K562 (cell line): ENCODE results near the gene WIPF2. TPM values are rescaled to one million over a fixed set of nuclear protein-coding genes. Genes with fewer than 3 reads are reported as not detected.

Source experiments
- ATAC-seq: fragments of 200-7000 bp; cut with Tn5 transposase; 3 replicates; pipeline ENCODE4 v1.9.1; 2020; ENCODE audit warnings: moderate library complexity
- BruUV-seq: library from RNA; stranded (reverse); fragments of 400-500 nt; replicated peaks from 2 replicates; lab custom pipeline; 2021; lab: Mats Ljungman, UMichigan
- CTCF ChIA-PET: fragments of 300-600 bp; formaldehyde crosslinking; extraction: SDS; loops from one replicate; lab custom pipeline; 2021; ENCODE audit warnings: low intra/inter-chr PET ratio; lab: Yijun Ruan, JAX
- POLR2A ChIA-PET: fragments of 300-600, 350-650 bp; sonication (Branson Sonifier 250); formaldehyde crosslinking; extraction: SDS; loops from one replicate; lab custom pipeline; 2021; ENCODE audit warnings: antibody characterized with exemption, inconsistent platforms; lab: Yijun Ruan, JAX
- DNase-seq, 4 experiments: peaks; one replicate each; pipeline versions ENCODE4 v3.0.0 to v3.0.0-alpha.2; 2011 to 2018; ENCODE audit warnings: low spot score in 3 of 4, mixed read lengths in 3 of 4; ENCODE audit errors: extremely low read depth in 1 of 4
- FAIRE-seq: peaks from 2 replicates; lab custom pipeline; 2011; peaks lifted over from hg19 to GRCh38; lab: Jason Lieb, UNC
- H2AFZ ChIP-seq: 2 replicates; pipeline ENCODE4 v1.6.0; 2011; ENCODE audit warnings: low read depth, low read length, control low read depth, inconsistent platforms
- H3K27ac ChIP-seq: fragments of 200-600 bp; 3 replicates; pipeline ENCODE4 v1.8.0; 2011; ENCODE audit warnings: low read depth, mild to moderate bottlenecking, control low read depth, inconsistent platforms, low read length, moderate library complexity, mixed read lengths; ENCODE audit errors: extremely low read depth
- H3K27me3 ChIP-seq, 2 experiments: fragments of 300-600 bp in 1 of 2; 2 replicates in 1 of 2; 3 replicates in 1 of 2; pipeline versions ENCODE4 v1.6.0 to v1.8.0; 2011; ENCODE audit warnings: inconsistent platforms in 2 of 2, low read length in 2 of 2, mild to moderate bottlenecking in 1 of 2, mixed read lengths in 1 of 2, moderate library complexity in 1 of 2; ENCODE audit not compliant: control insufficient read depth in 2 of 2, insufficient read depth in 2 of 2
- H3K36me3 ChIP-seq: fragments of 300-600 bp; 3 replicates; pipeline ENCODE4 v1.8.0; 2011; ENCODE audit warnings: mild to moderate bottlenecking, low read length, inconsistent platforms; ENCODE audit not compliant: control insufficient read depth, insufficient read depth
- H3K4me1 ChIP-seq, 2 experiments: fragments of 200-600 bp in 1 of 2; replicated peaks in 1 of 2; 2 replicates in 1 of 2; 3 replicates in 1 of 2; pipeline versions ENCODE4 v1.5.1 to v1.8.0; 2011; ENCODE audit warnings: inconsistent platforms in 2 of 2, low read length in 2 of 2, mild to moderate bottlenecking in 1 of 2, mixed read lengths in 1 of 2, moderate library complexity in 1 of 2; ENCODE audit not compliant: control insufficient read depth in 2 of 2, insufficient read depth in 2 of 2
- H3K4me2 ChIP-seq: 2 replicates; pipeline ENCODE4 v1.6.1; 2011; ENCODE audit warnings: low read length, control low read depth, inconsistent platforms, mixed read lengths; ENCODE audit not compliant: insufficient read depth
- H3K4me3 ChIP-seq: fragments of 200-600 bp; sonication (generic), shearing (Covaris generic); 2 replicates; pipeline ENCODE4 v1.5.1; 2016; ENCODE audit warnings: control low read depth, inconsistent platforms
- H3K79me2 ChIP-seq: fragments of 200-600 bp; 3 replicates; pipeline ENCODE4 v1.8.0; 2011; ENCODE audit warnings: low read length, inconsistent platforms; ENCODE audit not compliant: control insufficient read depth, insufficient read depth
- H3K9ac ChIP-seq, 2 experiments: 2 replicates each; pipeline versions ENCODE4 v1.6.0 to v1.6.1; 2011; ENCODE audit warnings: low read depth in 2 of 2, low read length in 2 of 2, control low read depth in 1 of 2, inconsistent platforms in 1 of 2, mild to moderate bottlenecking in 1 of 2, mixed read lengths in 1 of 2; ENCODE audit not compliant: insufficient read depth in 1 of 2
- H3K9me1 ChIP-seq: one replicate; pipeline ENCODE4 v1.6.0; 2011; ENCODE audit warnings: inconsistent platforms, mild to moderate bottlenecking, low read length, moderate library complexity; ENCODE audit not compliant: control insufficient read depth, insufficient read depth
- H3K9me3 ChIP-seq: replicated peaks from 2 replicates; pipeline ENCODE4 v1.5.1; 2011; ENCODE audit warnings: low read depth, low read length, inconsistent platforms; ENCODE audit not compliant: control insufficient read depth, insufficient read depth
- H4K20me1 ChIP-seq: replicated peaks from 2 replicates; pipeline ENCODE4 v1.6.1; 2011; ENCODE audit warnings: low read length, inconsistent platforms, mixed read lengths; ENCODE audit not compliant: control insufficient read depth, insufficient read depth
- BCOR ChIP-seq: fragments of 450-650 bp; IDR thresholded peaks from 2 replicates; pipeline ENCODE4 v1.6.1; 2016
- CBX1 ChIP-seq: sonication (generic); IDR thresholded peaks from 2 replicates; pipeline ENCODE4 v1.6.1; 2016; ENCODE audit warnings: antibody characterized with exemption, low read depth, mild to moderate bottlenecking
- CHAMP1 ChIP-seq: fragments of 450-650 bp; IDR thresholded peaks from 2 replicates; pipeline ENCODE4 v1.6.1; 2016; ENCODE audit warnings: mild to moderate bottlenecking
- CTBP1 ChIP-seq: fragments of 450-650 bp; IDR thresholded peaks from 2 replicates; pipeline ENCODE4 v1.6.1; 2016; ENCODE audit warnings: borderline replicate concordance
- ERF ChIP-seq: fragments of 450-650 bp; formaldehyde crosslinking; IDR thresholded peaks from 2 replicates; pipeline ENCODE4 v1.4.0; 2020; ENCODE audit warnings: mild to moderate bottlenecking, mixed read lengths
- ETS2 ChIP-seq: IDR thresholded peaks from 2 replicates; pipeline ENCODE4 v1.6.1; 2016; ENCODE audit warnings: borderline replicate concordance, missing genetic modification characterization, mild to moderate bottlenecking, moderate library complexity, missing compliant biosample characterization; ENCODE audit not compliant: poor library complexity, severe bottlenecking
- NFATC3 ChIP-seq: fragments of 450-650 bp; IDR thresholded peaks from 2 replicates; pipeline ENCODE4 v1.6.1; 2017; ENCODE audit warnings: mild to moderate bottlenecking
- PCBP2 ChIP-seq: fragments of 200-400 bp; formaldehyde crosslinking; IDR thresholded peaks from 2 replicates; pipeline ENCODE4 v1.6.1; 2018; ENCODE audit warnings: low read length, low read depth, mild to moderate bottlenecking, moderate library complexity; ENCODE audit not compliant: poor library complexity, severe bottlenecking
- SFPQ ChIP-seq: fragments of 200-400 bp; formaldehyde crosslinking; IDR thresholded peaks from 2 replicates; pipeline ENCODE4 v1.6.1; 2017; ENCODE audit warnings: mild to moderate bottlenecking, low read depth, low read length, moderate library complexity
- ZNF146 ChIP-seq: IDR thresholded peaks from one replicate; pipeline ENCODE4 v1.6.1; 2018; ENCODE audit warnings: missing compliant biosample characterization; ENCODE audit not compliant: unreplicated experiment
- ZNF347 ChIP-seq: fragments of 450-650 bp; formaldehyde crosslinking; IDR thresholded peaks from 2 replicates; pipeline ENCODE4 v1.4.0; 2020; ENCODE audit warnings: low read depth, mild to moderate bottlenecking, moderate library complexity
- ZNF57 ChIP-seq: fragments of 450-650 bp; formaldehyde crosslinking; IDR thresholded peaks from 2 replicates; pipeline ENCODE4 v1.4.0; 2020; ENCODE audit warnings: mild to moderate bottlenecking, moderate library complexity
- ZNF740 ChIP-seq, 3 experiments: fragments of 200-800 bp in 1 of 3; sonication (Bioruptor generic) in 1 of 3; sonication (generic) in 1 of 3; formaldehyde crosslinking in 1 of 3; IDR thresholded peaks; 2 replicates each; pipeline versions ENCODE4 v1.6.1 to v1.8.0; 2016 to 2022; ENCODE audit warnings: mild to moderate bottlenecking in 2 of 3, missing compliant biosample characterization in 2 of 3, missing genetic modification characterization in 2 of 3, missing genetic modification reagents in 1 of 3
- ZNF77 ChIP-seq: fragments of 250-450 bp; sonication (Bioruptor Pico); IDR thresholded peaks from 2 replicates; pipeline ENCODE4 v1.5.0; 2020
- ZNF780A ChIP-seq: fragments of 250-450 bp; sonication (Bioruptor Pico); IDR thresholded peaks from 2 replicates; pipeline ENCODE4 v1.5.0; 2021; ENCODE audit warnings: mild to moderate bottlenecking
- WGBS: fragments of 100-300 bp; shearing (Covaris generic); methylation state at CpG from one replicate; pipeline ENCODE4 v1.1.6; 2016; ENCODE audit warnings: low coverage, mixed read lengths; ENCODE audit not compliant: insufficient coverage; ENCODE audit errors: missing lambda C conversion rate; 5-methylcytosine and 5-hydroxymethylcytosine counted together
- in situ Hi-C: fragments of 300-500 bp; cut with MboI; formaldehyde crosslinking; loops from 4 replicates; pipeline ENCODE4 v1.15.0; 2018; ENCODE audit warnings: inconsistent platforms, mixed read lengths
- intact Hi-C: fragments of 100-400 bp; cut with micrococcal nuclease; formaldehyde crosslinking; loops from 2 replicates; pipeline ENCODE4 v1.14.2; 2022
- polyA plus RNA-seq, 8 experiments: library from polyadenylated mRNA; depleted of rRNA in 4 of 8; stranded (reverse) in 5 of 8; unstranded in 3 of 8; fragments of >200 nt; fragmentation: Nextera tagmentation in 2 of 8; fragmentation: Illumina TruSeq in 1 of 8; extraction: Ambion mirVana in 2 of 8; extraction: Trizol in 1 of 8; gene quantifications; 2 replicates each; pipeline versions ENCODE4 v1.2.1 to v1.2.3, GENCODE V29; 2011 to 2014; ENCODE audit warnings: inconsistent platforms in 1 of 8, missing spikeins in 1 of 8
- total RNA-seq, 7 experiments: library from RNA; depleted of rRNA in 6 of 7; stranded (reverse); fragments of >200 nt in 6 of 7; fragmentation: Illumina TruSeq in 2 of 7; extraction: Trizol in 2 of 7; gene quantifications; 2 replicates each; pipeline versions ENCODE4 v1.2.1 to v1.2.3, GENCODE V29; 2011 to 2021; ENCODE audit warnings: low replicate concordance in 1 of 7

WIPF2 gene
- total and polyA plus RNA-seq, 9 of the 15 experiments (the other 6 are each of a cell fraction or from before 2014, with no cell fraction given), result 3.6 to 15.0 (median 5.3) TPM

- H3K36me3 ChIP-seq, result no peaks in the 10 kb centered on the region; the same call in 2 of the 3 replicates
- intact Hi-C loops, result no loop called here
- peaks cover 3 to 11% of the 10 kb centered on the region in 2 experiments; a peak in 3 of 5 replicates for H3K4me1 ChIP-seq
- WGBS, result 0% methylated on average over 1 of the region's 1 CpG
- TF ChIP-seq ZNF780A (no peak), ZNF740 (CRISPR knock-in tag; IDR thresholded peaks at IDR 0.05) (no peak), ZNF740 (tag; IDR thresholded peaks at IDR 0.05) (no peak), ZNF146 (peak; percentile 25), ZNF347 (no peak), CBX1 (no peak), ERF (CRISPR knock-in tag) (no peak), ZNF77 (CRISPR knock-in tag) (no peak), CHAMP1 (no peak), ETS2 (no peak), CTBP1 (no peak), SFPQ (no peak), BCOR (peak; percentile 40; the same call in 1 of the 2 replicates), NFATC3 (no peak), PCBP2 (no peak), ZNF57 (no peak)
- CTCF ChIA-PET, result no interaction called here
- no peaks in the 10 kb centered on the region; the same call in 1 of the 2 replicates for H3K9me3 ChIP-seq
- in situ Hi-C loops, result no loop called here
- ATAC-seq, result no peak
- H3K27ac ChIP-seq, result no peak overlapping the region
- FAIRE-seq, result no peak
- H3K4me2 ChIP-seq, result no peak overlapping the region
- H3K9me1 ChIP-seq, result no peaks in the 10 kb centered on the region
- BruUV-seq, result no TSS peak
- no peak overlapping the region for H3K9ac ChIP-seq
- H4K20me1 ChIP-seq, result no peaks in the 10 kb centered on the region
- H3K79me2 ChIP-seq, result no peaks in the 10 kb centered on the region
- no peak overlapping the region for H3K4me3 ChIP-seq
- POLR2A ChIA-PET, result interaction anchor here (0.6 to 1.7 kb wide), 3 partner anchors 14 to 723 kb away, joined by 3 to 9 read pairs (median 3); no protein-coding TSS in a partner anchor
- no peaks in the 10 kb centered on the region; a peak in 1 of 5 replicates for H3K27me3 ChIP-seq
- H2AFZ ChIP-seq, result no peak overlapping the region
- DNase-seq, result no peak
Observed at GRCh38 chr17:40197550-40197949, 21.6 kb upstream of the WIPF2 start.
